HG03460 (cell line): ENCODE results near the gene FBXO11.
"Not testable (repeated sequence)": the region's sequence is repeated elsewhere in the genome, so short reads cannot be mapped to it uniquely, and the experiment has no call there.

Source experiments
- ATAC-seq: cut with Tn5 transposase; IDR thresholded peaks from one replicate; pipeline ENCODE4 v1.9.1; 2021; ENCODE audit not compliant: unreplicated experiment

The FBXO11 gene

DNA sequence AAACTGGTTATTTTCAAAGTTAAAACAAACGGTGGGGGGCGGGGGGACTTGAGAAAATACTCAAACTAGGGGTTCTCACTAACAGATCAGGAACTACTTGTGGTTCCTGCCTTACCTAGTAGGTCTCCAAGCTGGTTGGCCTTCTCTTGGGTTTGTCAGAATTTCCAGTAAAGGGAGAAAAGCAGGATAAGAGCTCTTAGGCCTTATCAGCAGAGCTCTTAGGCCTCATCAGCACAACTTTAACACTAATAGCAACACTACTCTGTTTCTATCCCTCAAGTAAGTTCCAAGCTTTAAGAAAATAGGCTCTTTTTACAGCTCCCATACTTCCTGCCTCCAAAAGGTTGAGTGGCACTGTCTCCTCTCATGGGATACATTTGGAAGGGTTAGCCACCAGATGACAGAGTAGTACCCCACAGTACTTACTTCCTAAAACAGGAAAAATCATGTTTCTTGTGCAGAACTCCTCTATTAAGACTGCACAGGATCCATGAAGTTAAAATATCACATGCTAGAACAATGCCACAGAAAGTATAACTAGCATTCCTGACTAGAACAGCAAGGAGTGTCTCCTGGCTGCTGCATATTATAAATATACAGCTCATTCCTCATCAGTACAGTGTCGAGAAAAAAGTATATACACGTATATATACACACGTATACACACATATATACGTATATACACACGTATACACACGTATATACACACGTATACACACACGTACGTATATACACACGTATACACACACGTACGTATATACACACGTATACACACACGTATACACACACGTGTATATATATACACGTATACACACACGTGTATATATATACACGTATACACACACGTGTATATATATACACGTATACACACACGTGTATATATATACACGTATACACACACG lies 6.1 kb downstream of the FBXO11 start:
- no peak for ATAC-seq

DNA sequence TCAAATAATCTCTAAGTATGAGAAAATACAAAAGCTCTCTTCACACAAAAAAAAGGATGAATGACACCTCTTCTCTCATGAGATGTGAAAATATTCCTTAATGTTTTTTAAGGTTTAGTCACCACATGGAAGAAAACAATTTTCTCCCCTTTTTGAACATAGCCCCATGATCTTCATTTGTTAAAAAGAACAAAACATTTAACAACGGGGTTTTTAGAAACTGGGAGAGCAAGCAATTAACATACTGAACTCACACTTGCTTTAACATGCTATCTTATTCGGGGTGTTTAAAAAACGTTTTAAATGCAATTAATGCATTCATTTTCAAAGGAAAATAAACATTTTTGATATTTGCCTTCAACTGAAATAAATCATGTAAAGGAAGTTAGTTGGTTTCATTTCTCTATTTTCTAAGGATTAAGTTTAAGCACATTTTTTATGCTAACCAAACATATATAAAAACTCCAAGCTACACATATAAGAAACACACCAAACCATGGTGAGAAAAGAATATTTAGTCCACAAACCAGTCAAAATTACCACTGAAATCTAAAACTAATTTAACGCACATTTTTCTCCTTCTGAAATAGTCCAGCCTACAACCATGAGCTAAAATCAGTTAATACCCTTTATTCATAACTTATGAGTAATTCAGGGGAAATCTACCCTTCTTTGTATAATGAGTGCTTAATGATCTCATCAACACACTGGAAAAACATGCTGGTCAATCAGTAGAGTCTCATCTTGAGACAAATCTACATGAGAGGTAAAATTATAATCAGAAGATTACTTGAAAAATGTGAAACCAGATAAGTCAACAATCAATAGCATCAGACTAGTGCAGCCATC lies 8.2 kb downstream of the FBXO11 start:
- ATAC-seq = peak; percentile 46

DNA sequence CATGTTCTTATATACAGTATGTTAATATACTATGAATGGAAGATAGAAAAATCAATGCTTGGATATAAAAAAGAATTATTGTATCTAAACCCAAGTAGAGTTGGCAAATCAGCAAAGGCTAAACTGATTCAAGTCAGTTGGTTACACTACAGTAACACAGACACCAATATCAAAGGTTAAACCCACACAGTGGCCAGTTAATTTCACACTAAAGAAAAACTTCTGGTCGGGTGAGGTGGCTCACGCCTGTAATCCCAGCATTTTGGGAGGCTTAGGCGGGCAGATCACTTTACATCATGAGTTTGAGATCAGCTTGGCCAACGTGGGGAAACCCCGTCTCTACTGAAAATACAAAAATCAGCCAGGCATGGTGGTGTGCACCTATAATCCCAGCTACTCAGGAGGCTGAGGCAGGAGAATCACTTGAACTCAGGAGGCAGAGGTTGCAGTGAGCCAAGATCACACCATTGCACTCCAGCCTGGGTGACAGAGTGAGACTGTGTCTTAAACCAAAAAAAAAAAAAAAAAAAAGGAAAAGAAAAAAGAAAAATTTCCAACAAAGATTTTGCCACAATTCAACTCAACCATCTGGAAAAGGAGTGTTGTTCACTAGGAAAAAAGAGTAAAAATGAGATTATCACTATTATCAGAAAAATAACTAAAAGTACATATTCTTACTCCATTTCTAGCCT lies 9.0 kb downstream of the FBXO11 start:
- ATAC-seq = not testable (repeated sequence)

DNA sequence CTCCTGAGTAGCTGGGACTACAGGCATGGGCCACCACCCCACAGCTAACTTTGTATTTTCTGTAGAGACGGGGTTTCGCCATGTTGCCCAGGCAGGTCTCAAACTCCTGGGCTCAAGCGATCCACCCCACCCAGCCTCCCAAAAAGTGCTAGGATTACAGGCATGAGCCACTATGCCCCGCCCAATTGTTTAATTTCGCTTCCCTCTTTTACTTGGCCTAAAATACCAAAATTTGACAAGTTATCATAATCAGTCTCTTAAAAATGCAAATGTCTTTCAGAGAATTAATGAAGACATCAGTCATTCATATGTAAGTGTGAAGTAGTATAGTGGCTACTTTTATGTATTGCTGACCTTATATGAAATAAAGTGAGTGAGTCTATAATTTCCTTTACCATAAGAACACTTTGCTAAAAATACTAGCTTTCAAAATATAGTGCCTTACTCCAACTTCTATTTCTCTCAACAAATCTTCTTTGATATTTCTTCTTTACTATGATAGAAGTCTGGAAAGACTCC lies 9.8 kb downstream of the FBXO11 start:
- ATAC-seq = no peak

DNA sequence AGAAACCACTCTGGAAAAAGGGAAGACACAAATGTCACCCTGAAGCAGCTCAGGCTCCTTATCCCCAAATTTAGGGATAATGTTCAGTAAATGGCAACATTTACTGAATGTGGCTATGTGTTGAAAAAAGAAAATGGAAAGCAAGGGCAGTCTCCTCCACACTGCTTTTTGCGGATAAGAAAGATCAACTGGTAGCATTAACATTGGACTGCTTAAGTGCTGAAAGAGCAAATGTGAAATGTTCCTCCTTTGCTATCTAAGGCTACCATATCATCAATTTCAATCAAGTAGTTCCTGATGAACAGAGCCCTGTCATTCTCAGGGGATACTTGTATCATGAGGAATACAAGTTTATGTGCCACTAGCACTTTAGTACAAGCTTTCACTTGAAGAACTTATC lies 12.5 kb downstream of the FBXO11 start:
- no peak for ATAC-seq

DNA sequence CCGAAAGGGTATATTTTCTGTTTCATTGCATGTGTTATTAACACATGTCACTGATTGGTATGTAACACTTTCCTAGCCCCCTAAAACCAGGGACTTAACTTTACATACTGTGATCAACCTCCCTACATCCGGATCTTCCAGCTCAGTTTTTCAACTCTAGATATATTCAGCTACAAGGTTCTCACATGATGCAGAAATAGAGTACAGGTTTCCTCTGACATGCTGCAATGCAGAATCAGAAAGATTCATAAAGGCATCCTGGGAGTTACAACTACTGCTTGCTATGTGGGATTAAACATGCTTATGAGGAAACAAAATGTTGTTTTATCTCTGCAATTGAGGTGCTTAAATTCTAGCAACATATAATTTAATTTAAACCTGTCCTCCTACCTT lies 14.0 kb downstream of the FBXO11 start:
- no peak for ATAC-seq

DNA sequence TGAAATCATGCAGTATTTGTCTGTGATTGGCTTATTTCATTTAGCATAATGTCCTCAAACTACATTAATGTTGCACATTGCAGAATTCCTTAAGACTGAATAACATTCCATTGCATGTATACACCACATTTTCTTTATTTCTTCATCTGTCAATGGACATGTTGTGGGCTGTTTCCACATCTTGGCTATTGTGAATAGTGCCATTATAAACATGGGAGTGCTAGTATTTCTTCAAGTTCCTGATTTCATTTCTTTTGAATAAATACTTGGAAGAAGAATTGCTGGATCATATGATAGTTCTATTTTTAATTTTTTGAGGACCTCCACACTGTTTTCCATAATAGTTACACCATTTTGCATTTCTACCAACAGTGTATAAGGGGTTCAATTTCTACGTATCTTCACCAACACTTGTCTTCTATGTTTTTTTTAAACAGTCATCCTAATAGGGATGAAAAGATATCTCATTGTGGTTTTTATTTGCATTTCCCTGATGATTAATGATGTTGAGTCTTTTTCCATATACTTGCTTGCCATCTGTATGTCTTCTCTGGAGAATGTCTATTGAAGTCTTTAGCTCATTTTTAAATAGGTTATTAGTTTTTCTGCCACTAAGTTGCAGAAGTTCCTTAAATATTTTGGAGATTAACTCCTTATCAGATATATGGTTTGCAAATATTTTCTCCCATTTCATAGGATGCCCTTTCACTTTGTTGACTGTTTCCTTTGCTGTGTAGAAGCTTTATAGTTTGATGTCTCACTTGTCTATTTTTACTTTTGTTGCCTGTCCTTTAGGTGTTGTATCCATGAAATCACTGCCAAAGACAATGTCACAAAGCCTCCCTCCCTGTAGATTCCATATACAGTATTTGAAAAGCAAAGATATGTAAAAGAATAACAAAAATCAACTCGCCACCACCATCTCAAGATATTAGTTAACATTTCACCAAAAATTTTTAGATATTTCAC lies 14.6 kb downstream of the FBXO11 start:
- no peak for ATAC-seq

DNA sequence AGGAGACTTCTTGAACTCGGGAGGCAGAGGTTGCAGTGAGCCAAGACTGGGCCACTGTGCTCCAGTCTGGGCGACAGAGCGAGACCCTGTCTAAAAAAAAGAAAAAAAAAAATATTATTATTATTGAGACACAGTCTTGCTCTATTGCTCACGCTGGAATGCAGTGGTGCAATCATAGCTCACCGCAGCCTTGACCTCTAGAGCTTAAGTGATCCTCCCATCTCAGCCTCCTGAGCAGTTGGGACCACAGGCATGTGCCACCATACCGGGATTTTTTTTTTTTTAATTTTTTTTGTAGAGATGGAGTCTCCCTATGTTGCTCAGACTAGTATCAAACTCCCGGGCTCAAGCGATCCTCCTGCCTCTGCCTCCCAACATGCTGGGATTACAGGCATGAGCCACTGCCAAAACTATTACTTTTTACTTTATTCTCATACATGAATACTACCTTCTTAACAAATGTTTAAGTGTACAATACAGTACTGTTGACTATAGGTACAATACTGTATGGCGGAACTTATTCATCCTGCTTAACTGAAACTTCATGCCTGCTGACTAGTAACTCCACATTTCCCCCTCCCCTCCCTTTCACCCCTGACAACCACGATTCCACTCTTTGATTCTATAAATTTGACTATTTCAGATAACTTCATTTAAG lies 15.5 kb downstream of the FBXO11 start:
- no peak for ATAC-seq

DNA sequence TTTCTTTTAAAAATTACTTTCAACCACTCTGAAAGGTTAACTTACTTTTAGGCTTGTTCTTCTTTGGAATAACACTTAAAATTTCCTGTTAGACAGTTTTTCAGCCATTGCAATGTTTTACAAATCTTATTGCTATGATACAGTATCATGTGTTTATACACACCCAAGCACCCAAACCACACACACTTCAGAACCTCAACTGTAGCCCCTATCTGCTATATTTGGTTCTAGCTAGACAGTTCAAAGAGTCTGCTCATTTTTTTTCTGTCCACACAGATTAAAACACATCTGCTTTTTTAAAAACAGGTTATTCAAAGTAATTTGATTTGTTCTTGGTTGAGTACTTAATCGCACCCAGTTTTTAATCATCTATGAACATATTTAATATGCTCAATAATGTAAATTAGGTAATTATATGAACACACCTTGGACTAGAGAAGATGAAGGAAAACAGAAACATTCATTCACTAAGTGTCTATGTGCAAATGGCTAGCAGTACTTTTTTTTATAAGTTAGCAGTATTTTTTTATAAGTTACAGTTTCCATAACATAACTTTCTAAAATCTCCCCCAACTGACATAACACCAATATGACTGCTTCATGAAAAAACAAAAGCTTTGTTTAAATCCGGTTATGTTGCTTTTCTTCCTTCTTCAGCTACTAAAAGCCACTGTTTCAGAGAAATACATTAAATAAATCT lies 17.6 kb downstream of the FBXO11 start:
- ATAC-seq = no peak

DNA sequence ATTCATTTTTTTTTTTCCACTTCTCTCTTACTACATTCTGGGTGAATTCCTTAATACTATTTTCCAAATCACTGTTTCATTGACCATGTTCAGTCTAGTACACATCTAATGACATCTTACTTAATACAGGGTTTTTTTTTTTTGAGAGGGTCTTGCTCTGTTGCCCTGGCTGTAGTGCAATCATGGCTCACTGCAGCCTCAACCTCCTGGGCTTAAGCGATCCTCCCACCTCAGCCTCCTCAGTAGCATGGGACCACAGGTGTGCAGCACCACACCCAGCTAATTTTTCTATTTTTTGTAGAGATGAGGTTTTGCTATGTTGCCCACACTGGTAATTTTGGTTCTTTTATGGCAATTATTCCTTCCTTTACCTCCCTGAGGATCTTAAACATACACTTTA lies 29.4 kb downstream of the FBXO11 start:
- no peak for ATAC-seq

DNA sequence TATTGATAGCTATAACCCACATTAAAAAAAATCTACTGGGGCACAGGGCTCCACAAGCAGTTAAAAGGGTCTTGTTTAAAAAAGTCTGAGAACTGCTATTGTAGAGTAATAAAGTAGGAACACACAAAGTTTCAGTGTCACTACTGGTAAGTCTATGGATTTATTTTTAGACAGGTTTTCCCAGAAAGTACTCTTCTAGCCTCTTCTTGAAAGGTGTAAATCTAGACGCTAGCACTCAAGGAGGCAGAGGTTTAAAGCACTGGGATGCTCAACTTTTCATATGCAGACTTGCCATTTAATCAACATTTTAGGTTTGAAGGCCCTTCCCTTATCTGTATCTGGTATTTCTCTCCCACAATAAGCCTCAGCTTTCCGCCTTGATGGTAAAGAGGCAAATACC lies 33.4 kb downstream of the FBXO11 start:
- no peak for ATAC-seq

DNA sequence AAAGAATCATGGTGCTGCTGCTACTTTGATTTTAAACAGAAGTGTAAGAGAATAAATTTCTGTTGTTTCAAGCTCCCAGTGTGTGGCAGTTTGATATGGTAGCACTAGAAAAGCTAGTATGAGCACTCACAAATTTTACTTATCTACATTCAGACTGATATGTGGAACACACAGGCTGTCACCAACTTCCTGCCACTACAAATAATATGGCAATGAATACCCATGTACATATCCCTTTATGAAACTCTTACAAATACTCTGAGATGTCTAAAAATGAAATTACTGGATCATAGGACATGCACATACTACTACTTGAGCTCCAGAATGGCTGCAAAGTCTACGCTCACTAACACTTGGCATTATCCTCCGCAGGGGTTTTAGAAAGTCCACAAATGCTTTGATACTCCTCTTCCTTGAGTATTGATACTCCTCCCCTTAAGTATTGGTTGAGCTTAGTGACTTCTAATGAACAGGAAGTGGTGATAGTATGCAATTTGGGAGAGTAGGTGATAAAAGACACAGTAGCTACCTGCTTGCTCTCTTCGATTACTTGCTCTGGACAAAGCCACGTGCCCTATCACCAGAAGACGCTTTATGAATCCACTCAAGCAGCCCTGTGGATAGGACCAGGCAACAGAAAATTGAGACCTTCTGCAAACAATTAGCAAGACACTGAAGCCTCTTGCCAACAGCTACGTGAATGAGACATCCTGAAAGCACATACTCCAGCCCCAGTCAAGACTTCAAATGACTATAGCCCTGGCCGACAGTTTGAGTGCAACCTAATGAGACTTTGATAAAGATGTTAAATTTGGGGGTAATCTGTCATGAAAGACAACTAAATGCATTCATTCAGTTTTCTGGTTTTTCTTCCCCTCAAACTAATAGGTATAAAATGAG lies 35.4 kb downstream of the FBXO11 start:
- no peak for ATAC-seq

DNA sequence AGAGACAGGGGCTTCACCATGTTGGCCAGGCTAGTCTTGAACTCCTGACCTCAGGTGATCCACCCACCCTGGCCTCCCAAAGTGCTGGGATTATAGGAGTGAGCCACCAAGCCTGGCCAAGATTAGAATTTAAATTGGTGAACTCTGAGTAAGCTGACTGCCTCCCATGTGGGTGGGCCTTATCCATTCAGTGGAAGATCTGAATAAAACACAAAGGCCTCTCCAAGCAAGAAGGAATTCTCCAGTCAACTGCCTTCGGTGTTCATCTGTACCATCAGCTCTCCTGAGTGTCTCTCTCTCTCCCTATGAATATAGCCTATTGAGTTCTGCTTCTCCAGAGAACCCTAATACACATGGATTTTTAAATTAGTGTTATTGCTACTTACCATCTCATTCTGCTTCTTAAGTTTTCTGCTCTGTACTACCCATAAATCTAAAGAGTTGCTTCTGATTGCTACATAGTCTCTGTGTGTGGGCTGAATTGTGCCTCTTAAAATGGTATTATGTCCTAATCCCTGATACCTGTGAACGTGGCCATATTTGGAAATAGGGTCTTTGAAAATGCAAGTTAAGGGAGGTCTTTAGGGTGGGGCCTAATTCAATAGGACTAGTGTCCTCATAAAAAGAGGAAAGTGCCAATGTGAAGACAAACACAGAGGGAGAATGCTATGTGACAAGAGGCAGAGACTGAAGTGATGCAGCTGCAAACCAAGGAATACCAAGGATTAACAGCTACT lies 36.3 kb downstream of the FBXO11 start:
- no peak for ATAC-seq

DNA sequence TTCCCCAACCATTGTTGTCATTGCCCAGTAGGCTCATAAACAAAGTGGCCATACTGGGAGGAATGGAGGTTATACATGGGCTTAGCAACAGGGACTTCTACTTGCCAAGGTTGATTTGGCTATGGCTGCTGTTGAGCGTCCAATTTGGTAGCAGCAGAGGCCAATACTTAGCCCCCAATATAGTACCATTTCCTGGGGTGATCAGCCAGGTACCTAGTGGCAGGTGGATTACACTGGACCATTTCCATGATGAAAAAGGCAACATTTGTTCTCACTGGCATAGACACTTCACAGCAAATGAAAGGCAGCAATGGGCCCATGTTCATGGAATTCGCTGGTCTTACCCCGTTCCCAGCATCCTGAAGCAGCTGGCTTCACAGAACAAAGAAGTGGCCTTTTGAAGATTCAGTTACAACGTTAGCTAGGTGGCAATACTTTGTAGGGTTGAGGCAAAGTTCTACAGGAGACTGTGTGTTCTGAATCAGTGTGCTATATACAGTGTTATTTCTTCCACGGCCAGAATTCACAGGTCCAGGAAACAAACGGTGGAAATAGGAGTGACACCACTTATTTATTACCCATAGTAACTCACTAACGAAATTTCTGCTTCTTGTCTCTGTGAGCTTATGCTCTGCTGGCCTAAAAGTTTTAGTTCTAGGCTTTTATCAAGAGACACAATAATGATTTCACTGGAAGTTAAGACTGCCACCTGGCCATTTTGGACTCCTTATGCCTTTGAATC lies 37.5 kb downstream of the FBXO11 start:
- no peak for ATAC-seq

DNA sequence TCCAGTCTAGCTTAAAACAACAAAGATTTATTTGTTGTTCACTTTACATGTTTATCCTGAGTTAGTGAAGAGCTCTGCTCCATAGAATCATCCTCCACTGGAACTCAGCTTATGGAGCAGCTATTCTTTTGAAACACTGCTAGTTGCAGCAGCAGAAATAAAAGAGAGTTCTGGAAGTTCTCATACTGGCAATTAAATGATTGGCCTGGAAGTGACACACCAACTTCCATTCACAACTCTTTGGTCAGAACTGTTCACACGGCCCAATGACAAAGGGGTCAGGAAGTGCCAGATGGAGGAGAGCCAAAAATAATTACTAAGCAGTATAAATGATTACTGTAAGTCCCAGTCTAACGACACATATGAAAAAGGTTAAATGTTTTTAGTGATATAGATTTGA lies 39.1 kb downstream of the FBXO11 start:
- ATAC-seq = no peak

DNA sequence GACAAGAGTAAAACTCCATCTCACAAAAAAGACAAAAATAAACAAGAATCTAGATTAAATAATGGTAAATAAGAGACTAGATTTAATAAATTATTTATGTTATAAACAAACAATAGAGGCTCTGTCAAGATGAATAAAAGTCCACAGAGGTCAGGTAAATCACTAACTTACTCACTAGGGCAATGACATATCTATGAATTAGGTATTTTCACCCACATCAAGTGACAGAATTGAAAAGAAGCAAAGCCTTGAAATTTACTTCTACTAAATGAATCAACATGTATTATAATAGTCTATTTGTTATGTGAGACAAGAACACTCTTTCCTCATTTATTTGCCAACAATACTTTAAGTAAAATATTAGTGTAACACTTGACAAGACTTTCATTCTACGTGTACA lies 41.7 kb downstream of the FBXO11 start:
- ATAC-seq = no peak

DNA sequence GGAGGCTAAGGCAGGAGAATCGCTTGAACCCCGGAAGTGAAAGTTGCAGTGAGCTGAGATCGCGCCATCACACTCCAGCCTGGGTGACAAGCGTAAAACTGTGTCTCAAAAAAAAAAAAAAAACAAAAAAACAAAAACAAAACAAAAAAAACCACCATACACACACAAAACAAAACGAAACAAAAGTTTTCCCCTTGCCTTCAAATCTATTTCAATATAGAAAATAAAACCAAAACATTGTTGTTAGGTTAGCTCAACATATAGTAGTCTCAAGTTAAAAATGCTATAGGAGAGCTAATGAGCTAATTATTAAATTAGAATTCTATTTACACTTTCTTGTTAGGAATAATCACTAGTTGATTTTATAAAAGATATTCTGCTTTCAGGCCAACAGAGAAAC lies 43.3 kb downstream of the FBXO11 start:
- no peak for ATAC-seq
